Gastrocnemius medialis (tissue), 4 donors: ENCODE data around the gene GAB2. TPM values are rescaled to one million over a fixed set of nuclear protein-coding genes. Genes with fewer than 3 reads are reported as not detected.

ENCODE experiments used
- ATAC-seq, 2 donors: fragments of 150-250 bp; one replicate each; pipeline ENCODE4 v1.9.1; 2016
- DNase-seq, 2 donors: peaks; one replicate each; pipeline ENCODE4 v3.0.0-alpha.2; 2019
- H3K27ac ChIP-seq, 4 donors: fragments of 200-600 bp; sonication (generic); 1 replicate in 1 of 4; 2 replicates in 3 of 4; pipeline ENCODE4 v1.5.1; 2016 to 2018; ENCODE audit warnings: mild to moderate bottlenecking in 2 of 4, moderate library complexity in 1 of 4
- H3K27me3 ChIP-seq, 3 donors: fragments of 200-600 bp; sonication (generic) in 2 of 3; 1 replicate in 1 of 3; 2 replicates in 2 of 3; pipeline versions ENCODE4 v1.5.1 to v1.6.0; 2016 to 2019; ENCODE audit warnings: mild to moderate bottlenecking in 1 of 3, moderate library complexity in 1 of 3
- H3K36me3 ChIP-seq, 2 donors: fragments of 200-600 bp; sonication (generic) in 1 of 2; one replicate each; pipeline ENCODE4 v1.5.1; 2017 to 2018
- H3K4me1 ChIP-seq, 2 donors: fragments of 200-600 bp; sonication (generic) in 1 of 2; one replicate each; pipeline ENCODE4 v1.5.1; 2016 to 2017; ENCODE audit warnings: mild to moderate bottlenecking in 2 of 2
- H3K4me3 ChIP-seq, 4 donors: fragments of 200-600 bp; sonication (generic) in 3 of 4; 1 replicate in 1 of 4; 2 replicates in 3 of 4; pipeline ENCODE4 v1.5.1; 2016 to 2019; ENCODE audit warnings: mild to moderate bottlenecking in 2 of 4
- H3K9me3 ChIP-seq, 3 donors: fragments of 200-600 bp; sonication (generic) in 2 of 3; 1 replicate in 1 of 3; 2 replicates in 2 of 3; pipeline ENCODE4 v1.5.1; 2016 to 2019
- CTCF ChIP-seq, 5 experiments: fragments of 450-650 bp in 3 of 5; fragments of 200-600 bp in 2 of 5; sonication (generic) in 2 of 5; IDR thresholded peaks in 4 of 5; conservative IDR thresholded peaks in 1 of 5; 1 replicate in 4 of 5; 2 replicates in 1 of 5; pipeline ENCODE4 v1.5.1; 2016 to 2019; ENCODE audit warnings: antibody characterized with exemption in 5 of 5, mild to moderate bottlenecking in 3 of 5, moderate library complexity in 3 of 5
- POLR2A ChIP-seq, 2 donors: fragments of 450-650 bp; IDR thresholded peaks; one replicate each; pipeline ENCODE4 v1.6.1; 2017; ENCODE audit warnings: antibody characterized with exemption in 2 of 2, mild to moderate bottlenecking in 2 of 2, moderate library complexity in 2 of 2
- in situ Hi-C, 4 donors: fragments of 200-750 bp; cut with MboI; loops; one replicate each; pipeline versions ENCODE4 v1.15.0 to v1.8.0; 2017; ENCODE audit warnings: low sequenced_read_pairs in 4 of 4
- intact Hi-C: fragments of 100-400 bp; cut with DNase I; formaldehyde crosslinking; loops from one replicate; pipeline ENCODE4 v1.15.1; 2023; ENCODE audit warnings: low total_unique reads
- total RNA-seq, 4 donors: library from RNA; depleted of rRNA; stranded (reverse); fragments of >200 nt; gene quantifications; one replicate each; pipeline versions ENCODE4 v1.1.0 to v1.2.3, GENCODE V29; 2016

GAB2 gene
- total RNA-seq, 4 donors from 2014 or later = 4.9 to 68.0 (median 25.8) TPM

GRCh38 chr11:78289552-78290292 is 127.9 kb downstream of the GAB2 start:
- in situ Hi-C loops = no loop called here
- intact Hi-C loops = no loop called here
- Histone ChIP-seq H3K27ac (peak overlapping the region; percentile 15 to 79 (median 34)), H3K9me3 (no peaks in the 10 kb centered on the region), H3K4me1 (peaks cover 0 to 4% of the 10 kb centered on the region in 2 donors), H3K4me3 (no peak overlapping the region), H3K36me3 (no peaks in the 10 kb centered on the region), H3K27me3 (no peaks in the 10 kb centered on the region)
- DNase-seq = no peak
- no peak for TF ChIP-seq POLR2A (IDR thresholded peaks at IDR 0.05)
- no peak for TF ChIP-seq CTCF (IDR thresholded peaks at IDR 0.05 in 4 of 5, conservative IDR thresholded peaks at IDR 0.05 in 1 of 5)
- ATAC-seq = no peak

GRCh38 chr11:78284260-78284659 is 133.4 kb downstream of the GAB2 start:
- no peak for ATAC-seq
- in situ Hi-C loops = no loop called here

GRCh38 chr11:78282821-78283220 is 134.8 kb downstream of the GAB2 start:
- Histone ChIP-seq H3K4me3 (no peak overlapping the region), H3K4me1 (peaks cover 0 to 7% of the 10 kb centered on the region in 2 donors), H3K36me3 (no peaks in the 10 kb centered on the region), H3K9me3 (no peaks in the 10 kb centered on the region), H3K27me3 (no peaks in the 10 kb centered on the region), H3K27ac (no peak overlapping the region)
- intact Hi-C loops = no loop called here
- no peak for TF ChIP-seq CTCF (IDR thresholded peaks at IDR 0.05 in 4 of 5, conservative IDR thresholded peaks at IDR 0.05 in 1 of 5)
- TF ChIP-seq POLR2A (IDR thresholded peaks at IDR 0.05) = no peak
- ATAC-seq = no peak
- no peak for DNase-seq
- in situ Hi-C loops = no loop called here

More at GRCh38 chr11:78284260-78284659, 133.4 kb downstream of the GAB2 start:
- intact Hi-C loops = no loop called here
- Histone ChIP-seq H3K4me1 (peaks cover 0 to 4% of the 10 kb centered on the region in 2 donors), H3K27me3 (no peaks in the 10 kb centered on the region), H3K27ac (no peak overlapping the region), H3K9me3 (no peaks in the 10 kb centered on the region), H3K36me3 (no peaks in the 10 kb centered on the region), H3K4me3 (no peak overlapping the region)
- TF ChIP-seq CTCF (IDR thresholded peaks at IDR 0.05 in 4 of 5, conservative IDR thresholded peaks at IDR 0.05 in 1 of 5) = no peak
- no peak for TF ChIP-seq POLR2A (IDR thresholded peaks at IDR 0.05)
- no peak for DNase-seq

GRCh38 chr11:78281511-78281910 is 136.1 kb downstream of the GAB2 start:
- TF ChIP-seq CTCF (IDR thresholded peaks at IDR 0.05 in 4 of 5, conservative IDR thresholded peaks at IDR 0.05 in 1 of 5) = no peak
- Histone ChIP-seq H3K27ac (no peak overlapping the region), H3K4me3 (no peak overlapping the region), H3K9me3 (no peaks in the 10 kb centered on the region), H3K36me3 (no peaks in the 10 kb centered on the region), H3K27me3 (no peaks in the 10 kb centered on the region), H3K4me1 (peaks cover 0 to 7% of the 10 kb centered on the region in 2 donors)
- DNase-seq = no peak
- intact Hi-C loops = no loop called here
- in situ Hi-C loops = no loop called here
- no peak for ATAC-seq
